K562 (cell line): ENCODE data around the gene TOGARAM2. TPM values are rescaled to one million over a fixed set of nuclear protein-coding genes. Genes with fewer than 3 reads are reported as not detected.

Experiments
- ATAC-seq: fragments of 200-7000 bp; cut with Tn5 transposase; 3 replicates; pipeline ENCODE4 v1.9.1; 2020; ENCODE audit warnings: moderate library complexity
- BruUV-seq: library from RNA; stranded (reverse); fragments of 400-500 nt; replicated peaks from 2 replicates; lab custom pipeline; 2021; lab: Mats Ljungman, UMichigan
- CTCF ChIA-PET: fragments of 300-600 bp; formaldehyde crosslinking; extraction: SDS; loops from one replicate; lab custom pipeline; 2021; ENCODE audit warnings: low intra/inter-chr PET ratio; lab: Yijun Ruan, JAX
- POLR2A ChIA-PET: fragments of 300-600, 350-650 bp; sonication (Branson Sonifier 250); formaldehyde crosslinking; extraction: SDS; loops from one replicate; lab custom pipeline; 2021; ENCODE audit warnings: antibody characterized with exemption, inconsistent platforms; lab: Yijun Ruan, JAX
- DNase-seq, 4 experiments: peaks; one replicate each; pipeline versions ENCODE4 v3.0.0 to v3.0.0-alpha.2; 2011 to 2018; ENCODE audit warnings: low spot score in 3 of 4, mixed read lengths in 3 of 4; ENCODE audit errors: extremely low read depth in 1 of 4
- FAIRE-seq: peaks from 2 replicates; lab custom pipeline; 2011; peaks lifted over from hg19 to GRCh38; lab: Jason Lieb, UNC
- H2AFZ ChIP-seq: 2 replicates; pipeline ENCODE4 v1.6.0; 2011; ENCODE audit warnings: low read depth, low read length, control low read depth, inconsistent platforms
- H3K27ac ChIP-seq: fragments of 200-600 bp; 3 replicates; pipeline ENCODE4 v1.8.0; 2011; ENCODE audit warnings: low read depth, mild to moderate bottlenecking, control low read depth, inconsistent platforms, low read length, moderate library complexity, mixed read lengths; ENCODE audit errors: extremely low read depth
- H3K27me3 ChIP-seq, 2 experiments: fragments of 300-600 bp in 1 of 2; 2 replicates in 1 of 2; 3 replicates in 1 of 2; pipeline versions ENCODE4 v1.6.0 to v1.8.0; 2011; ENCODE audit warnings: inconsistent platforms in 2 of 2, low read length in 2 of 2, mild to moderate bottlenecking in 1 of 2, mixed read lengths in 1 of 2, moderate library complexity in 1 of 2; ENCODE audit not compliant: control insufficient read depth in 2 of 2, insufficient read depth in 2 of 2
- H3K36me3 ChIP-seq: fragments of 300-600 bp; 3 replicates; pipeline ENCODE4 v1.8.0; 2011; ENCODE audit warnings: mild to moderate bottlenecking, low read length, inconsistent platforms; ENCODE audit not compliant: control insufficient read depth, insufficient read depth
- H3K4me1 ChIP-seq, 2 experiments: fragments of 200-600 bp in 1 of 2; replicated peaks in 1 of 2; 2 replicates in 1 of 2; 3 replicates in 1 of 2; pipeline versions ENCODE4 v1.5.1 to v1.8.0; 2011; ENCODE audit warnings: inconsistent platforms in 2 of 2, low read length in 2 of 2, mild to moderate bottlenecking in 1 of 2, mixed read lengths in 1 of 2, moderate library complexity in 1 of 2; ENCODE audit not compliant: control insufficient read depth in 2 of 2, insufficient read depth in 2 of 2
- H3K4me2 ChIP-seq: 2 replicates; pipeline ENCODE4 v1.6.1; 2011; ENCODE audit warnings: low read length, control low read depth, inconsistent platforms, mixed read lengths; ENCODE audit not compliant: insufficient read depth
- H3K4me3 ChIP-seq: fragments of 200-600 bp; sonication (generic), shearing (Covaris generic); 2 replicates; pipeline ENCODE4 v1.5.1; 2016; ENCODE audit warnings: control low read depth, inconsistent platforms
- H3K79me2 ChIP-seq: fragments of 200-600 bp; 3 replicates; pipeline ENCODE4 v1.8.0; 2011; ENCODE audit warnings: low read length, inconsistent platforms; ENCODE audit not compliant: control insufficient read depth, insufficient read depth
- H3K9ac ChIP-seq, 2 experiments: 2 replicates each; pipeline versions ENCODE4 v1.6.0 to v1.6.1; 2011; ENCODE audit warnings: low read depth in 2 of 2, low read length in 2 of 2, control low read depth in 1 of 2, inconsistent platforms in 1 of 2, mild to moderate bottlenecking in 1 of 2, mixed read lengths in 1 of 2; ENCODE audit not compliant: insufficient read depth in 1 of 2
- H3K9me1 ChIP-seq: one replicate; pipeline ENCODE4 v1.6.0; 2011; ENCODE audit warnings: inconsistent platforms, mild to moderate bottlenecking, low read length, moderate library complexity; ENCODE audit not compliant: control insufficient read depth, insufficient read depth
- H3K9me3 ChIP-seq: replicated peaks from 2 replicates; pipeline ENCODE4 v1.5.1; 2011; ENCODE audit warnings: low read depth, low read length, inconsistent platforms; ENCODE audit not compliant: control insufficient read depth, insufficient read depth
- H4K20me1 ChIP-seq: replicated peaks from 2 replicates; pipeline ENCODE4 v1.6.1; 2011; ENCODE audit warnings: low read length, inconsistent platforms, mixed read lengths; ENCODE audit not compliant: control insufficient read depth, insufficient read depth
- BCL6 ChIP-seq: fragments of 250-450 bp; sonication (Bioruptor Pico); IDR thresholded peaks from 2 replicates; pipeline ENCODE4 v1.4.0; 2020
- CAMTA2 ChIP-seq: fragments of 250-450 bp; sonication (Bioruptor Pico); conservative IDR thresholded peaks from 2 replicates; pipeline ENCODE4 v1.5.1; 2022
- CHD1 ChIP-seq: fragments of 200-600 bp; sonication (generic); IDR thresholded peaks from one replicate; pipeline ENCODE4 v1.6.1; 2012; ENCODE audit warnings: mild to moderate bottlenecking, moderate library complexity, low read length, inconsistent platforms
- HEY1 ChIP-seq: fragments of 250-450 bp; sonication (Bioruptor Pico); IDR thresholded peaks from 2 replicates; pipeline ENCODE4 v1.5.0; 2020; ENCODE audit warnings: mild to moderate bottlenecking, moderate library complexity, borderline replicate concordance
- MXI1 ChIP-seq: IDR thresholded peaks from 2 replicates; pipeline ENCODE4 v1.6.1; 2011; ENCODE audit warnings: low read depth, mild to moderate bottlenecking, improper control_type of control experiment, low read length
- PCBP2 ChIP-seq: fragments of 200-400 bp; formaldehyde crosslinking; IDR thresholded peaks from 2 replicates; pipeline ENCODE4 v1.6.1; 2018; ENCODE audit warnings: low read length, low read depth, mild to moderate bottlenecking, moderate library complexity; ENCODE audit not compliant: poor library complexity, severe bottlenecking
- PPARD ChIP-seq: fragments of 250-450 bp; sonication (Bioruptor Pico); IDR thresholded peaks from 2 replicates; pipeline ENCODE4 v1.8.0; 2022; ENCODE audit warnings: inconsistent platforms, mild to moderate bottlenecking, moderate library complexity
- STAG1 ChIP-seq: sonication (generic); formaldehyde crosslinking; IDR thresholded peaks from 2 replicates; pipeline ENCODE4 v1.5.0; 2020; ENCODE audit warnings: missing genetic modification reagents, borderline replicate concordance
- TARDBP ChIP-seq: fragments of 450-650 bp; IDR thresholded peaks from 2 replicates; pipeline ENCODE4 v1.6.1; 2016
- THAP7 ChIP-seq: fragments of 250-450 bp; sonication (Bioruptor Pico); IDR thresholded peaks from 2 replicates; pipeline ENCODE4 v1.5.0; 2021
- ZNF146 ChIP-seq: IDR thresholded peaks from one replicate; pipeline ENCODE4 v1.6.1; 2018; ENCODE audit warnings: missing compliant biosample characterization; ENCODE audit not compliant: unreplicated experiment
- WGBS: fragments of 100-300 bp; shearing (Covaris generic); methylation state at CpG from one replicate; pipeline ENCODE4 v1.1.6; 2016; ENCODE audit warnings: low coverage, mixed read lengths; ENCODE audit not compliant: insufficient coverage; ENCODE audit errors: missing lambda C conversion rate; 5-methylcytosine and 5-hydroxymethylcytosine counted together
- in situ Hi-C: fragments of 300-500 bp; cut with MboI; formaldehyde crosslinking; loops from 4 replicates; pipeline ENCODE4 v1.15.0; 2018; ENCODE audit warnings: inconsistent platforms, mixed read lengths
- intact Hi-C: fragments of 100-400 bp; cut with micrococcal nuclease; formaldehyde crosslinking; loops from 2 replicates; pipeline ENCODE4 v1.14.2; 2022
- polyA plus RNA-seq, 8 experiments: library from polyadenylated mRNA; depleted of rRNA in 4 of 8; stranded (reverse) in 5 of 8; unstranded in 3 of 8; fragments of >200 nt; fragmentation: Nextera tagmentation in 2 of 8; fragmentation: Illumina TruSeq in 1 of 8; extraction: Ambion mirVana in 2 of 8; extraction: Trizol in 1 of 8; gene quantifications; 2 replicates each; pipeline versions ENCODE4 v1.2.1 to v1.2.3, GENCODE V29; 2011 to 2014; ENCODE audit warnings: inconsistent platforms in 1 of 8, missing spikeins in 1 of 8
- total RNA-seq, 7 experiments: library from RNA; depleted of rRNA in 6 of 7; stranded (reverse); fragments of >200 nt in 6 of 7; fragmentation: Illumina TruSeq in 2 of 7; extraction: Trizol in 2 of 7; gene quantifications; 2 replicates each; pipeline versions ENCODE4 v1.2.1 to v1.2.3, GENCODE V29; 2011 to 2021; ENCODE audit warnings: low replicate concordance in 1 of 7

TOGARAM2 gene
- total and polyA plus RNA-seq, 9 of the 15 experiments (the other 6 are each of a cell fraction or from before 2014, with no cell fraction given) = not detected

GRCh38 chr2:29024882-29025430 is 43.9 kb downstream of the TOGARAM2 start:
- Histone ChIP-seq H3K4me1 (0 out of 5 replicates have a peak, but pooled peaks cover 0 to 2% of the 10 kb centered on the region in 2 experiments), H3K36me3 (no peaks in the 10 kb centered on the region), H3K79me2 (no peaks in the 10 kb centered on the region), H3K4me3 (no peak overlapping the region), H3K9ac (no peak overlapping the region), H3K27me3 (peaks cover 19 to 77% of the 10 kb centered on the region in 2 experiments), H3K4me2 (no peak overlapping the region), H2AFZ (no peak overlapping the region), H3K9me1 (no peaks in the 10 kb centered on the region), H3K9me3 (no peaks in the 10 kb centered on the region), H3K27ac (no peak overlapping the region), H4K20me1 (peaks cover 16% of the 10 kb centered on the region; the same call in 1 of the 2 replicates)
- DNase-seq = no peak
- WGBS = 1% methylated on average over 4 of the region's 4 CpGs
- ChIA-PET POLR2A (no interaction called here), CTCF (no interaction called here)
- BruUV-seq = no TSS peak
- FAIRE-seq = no peak
- no peak for ATAC-seq
- intact Hi-C loops = no loop called here
- in situ Hi-C loops = no loop called here
- TF ChIP-seq BCL6 (no peak), PCBP2 (no peak), TARDBP (no peak), MXI1 (no peak), CHD1 (no peak), STAG1 (no peak), ZNF146 (CRISPR knock-in tag) (no peak), PPARD (CRISPR knock-in tag) (no peak), THAP7 (CRISPR knock-in tag) (no peak), HEY1 (no peak), CAMTA2 (CRISPR knock-in tag) (no peak)
